DMS153 treated with DMSO at 0.1 percent for 48 hours (cell line): ENCODE results near the gene IGFBP7.
"Not testable (repeated sequence)": the region's sequence is repeated elsewhere in the genome, so short reads cannot be mapped to it uniquely, and the experiment has no call there.

Experiments used
- DNase-seq: peaks from one replicate; lab custom pipeline; 2025; ENCODE audit not compliant: unreplicated experiment; lab: John Stamatoyannopoulos, UW

The IGFBP7 gene

GRCh38 chr4:57075367-57075766, 34.8 kb downstream of the IGFBP7 start:
- DNase-seq = no peak

GRCh38 chr4:57074744-57075143, 35.4 kb downstream of the IGFBP7 start:
- DNase-seq = no peak

- no peak for DNase-seq
Measured at GRCh38 chr4:57073559-57073958, 36.6 kb downstream of the IGFBP7 start.

GRCh38 chr4:57071326-57071725, 38.9 kb downstream of the IGFBP7 start:
- no peak for DNase-seq

GRCh38 chr4:57070461-57070860, 39.7 kb downstream of the IGFBP7 start:
- no peak for DNase-seq

- no peak for DNase-seq
Measured at GRCh38 chr4:57068237-57068981, 41.8 kb downstream of the IGFBP7 start.

GRCh38 chr4:57065730-57066482, 44.3 kb downstream of the IGFBP7 start:
- no peak for DNase-seq

- no peak for DNase-seq
Measured at GRCh38 chr4:57064811-57065711, 45.1 kb downstream of the IGFBP7 start.

GRCh38 chr4:57064120-57064519, 46.1 kb downstream of the IGFBP7 start:
- DNase-seq = no peak

- no peak for DNase-seq
Measured at GRCh38 chr4:57063518-57063917, 46.7 kb downstream of the IGFBP7 start.

GRCh38 chr4:57061395-57061794, 48.8 kb downstream of the IGFBP7 start:
- DNase-seq = no peak

GRCh38 chr4:57060717-57061067, 49.5 kb downstream of the IGFBP7 start:
- DNase-seq = not testable (repeated sequence)

- no peak for DNase-seq
Measured at GRCh38 chr4:57059890-57060716, 50.1 kb downstream of the IGFBP7 start.

- no peak for DNase-seq
Measured at GRCh38 chr4:57055886-57056285, 54.3 kb downstream of the IGFBP7 start.

- DNase-seq = no peak
Measured at GRCh38 chr4:57053508-57053907, 56.7 kb downstream of the IGFBP7 start.

GRCh38 chr4:57051524-57051923, 58.7 kb downstream of the IGFBP7 start:
- no peak for DNase-seq

GRCh38 chr4:57051095-57051494, 59.1 kb downstream of the IGFBP7 start:
- no peak for DNase-seq

- no peak for DNase-seq
Measured at GRCh38 chr4:57048590-57049304, 61.4 kb downstream of the IGFBP7 start.

- DNase-seq = not testable (repeated sequence)
Measured at GRCh38 chr4:57047046-57047445, 63.1 kb downstream of the IGFBP7 start.

- DNase-seq = no peak
Measured at GRCh38 chr4:57044996-57045395, 65.2 kb downstream of the IGFBP7 start.
